ENCODE results near the gene INSYN2B. TPM values are rescaled to one million over a fixed set of nuclear protein-coding genes. Genes with fewer than 3 reads are reported as not detected.

The INSYN2B gene
- total RNA-seq, 2 experiments from 2014 or later: not detected

GRCh38 chr5:169886677-169887076 lies 93.6 kb downstream of the INSYN2B start:
- no peaks in the 10 kb centered on the region for H3K9me3 Mint-ChIP-seq (ENCODE audit: low read depth)
- CTCF ChIA-PET: no interaction called here
- H3K4me3 Mint-ChIP-seq: no peak overlapping the region
- H3K36me3 Mint-ChIP-seq: peaks cover 12% of the 10 kb centered on the region
- no peaks in the 10 kb centered on the region for H3K4me1 Mint-ChIP-seq
- H3K27me3 Mint-ChIP-seq: no peaks in the 10 kb centered on the region
- H3K27ac Mint-ChIP-seq: no peak overlapping the region
- DNase-seq (no peak), ATAC-seq (no peak)

- Mint-ChIP-seq H3K9me3 (ENCODE audit: low read depth) (no peaks in the 10 kb centered on the region), H3K4me3 (no peak overlapping the region), H3K36me3 (peaks cover 12% of the 10 kb centered on the region), H3K27ac (no peak overlapping the region), H3K4me1 (no peaks in the 10 kb centered on the region), H3K27me3 (no peaks in the 10 kb centered on the region)
- CTCF ChIA-PET: no interaction called here
- DNase-seq (no peak), ATAC-seq (no peak)
Observed at GRCh38 chr5:169886033-169886432, 94.3 kb downstream of the INSYN2B start.

GRCh38 chr5:169881702-169882303 lies 98.5 kb downstream of the INSYN2B start:
- H3K27me3 Mint-ChIP-seq: no peaks in the 10 kb centered on the region
- H3K4me3 Mint-ChIP-seq: no peak overlapping the region
- no peaks in the 10 kb centered on the region for H3K9me3 Mint-ChIP-seq (ENCODE audit: low read depth)
- no peaks in the 10 kb centered on the region for H3K4me1 Mint-ChIP-seq
- DNase-seq: no peak
- peaks cover 19% of the 10 kb centered on the region for H3K36me3 Mint-ChIP-seq
- CTCF ChIA-PET: interaction anchor here (1.0 kb wide), 1 partner anchor 90 kb away, joined by 3 read pairs; no protein-coding TSS in a partner anchor
- H3K27ac Mint-ChIP-seq: no peak overlapping the region
- no peak for ATAC-seq

GRCh38 chr5:169880785-169881184 lies 99.5 kb downstream of the INSYN2B start:
- ATAC-seq (no peak), DNase-seq (no peak)
- Mint-ChIP-seq H3K9me3 (ENCODE audit: low read depth) (no peaks in the 10 kb centered on the region), H3K36me3 (peaks cover 19% of the 10 kb centered on the region), H3K27me3 (no peaks in the 10 kb centered on the region), H3K27ac (no peak overlapping the region), H3K4me1 (no peaks in the 10 kb centered on the region), H3K4me3 (no peak overlapping the region)
- CTCF ChIA-PET: no interaction called here

- Mint-ChIP-seq H3K9me3 (ENCODE audit: low read depth) (no peaks in the 10 kb centered on the region), H3K4me1 (no peaks in the 10 kb centered on the region), H3K36me3 (peaks cover 19% of the 10 kb centered on the region), H3K27ac (no peak overlapping the region), H3K4me3 (no peak overlapping the region), H3K27me3 (no peaks in the 10 kb centered on the region)
- DNase-seq (no peak), ATAC-seq (no peak)
- CTCF ChIA-PET: no interaction called here
Observed at GRCh38 chr5:169880012-169880663, 100.2 kb downstream of the INSYN2B start.

- DNase-seq (no peak), ATAC-seq (no peak)
- no peak overlapping the region for H3K27ac Mint-ChIP-seq
- H3K9me3 Mint-ChIP-seq (ENCODE audit: low read depth): no peaks in the 10 kb centered on the region
- no peaks in the 10 kb centered on the region for H3K4me1 Mint-ChIP-seq
- no peak overlapping the region for H3K4me3 Mint-ChIP-seq
- H3K36me3 Mint-ChIP-seq: peaks cover 16% of the 10 kb centered on the region
- no peaks in the 10 kb centered on the region for H3K27me3 Mint-ChIP-seq
- CTCF ChIA-PET: no interaction called here
Observed at GRCh38 chr5:169876386-169876785, 103.9 kb downstream of the INSYN2B start.

GRCh38 chr5:169875731-169876130 lies 104.6 kb downstream of the INSYN2B start:
- no peak for ATAC-seq
- no peaks in the 10 kb centered on the region for H3K9me3 Mint-ChIP-seq (ENCODE audit: low read depth)
- no peak overlapping the region for H3K27ac Mint-ChIP-seq
- no peaks in the 10 kb centered on the region for H3K27me3 Mint-ChIP-seq
- no peak for DNase-seq
- CTCF ChIA-PET: no interaction called here
- H3K36me3 Mint-ChIP-seq: peaks cover 16% of the 10 kb centered on the region
- no peaks in the 10 kb centered on the region for H3K4me1 Mint-ChIP-seq
- no peak overlapping the region for H3K4me3 Mint-ChIP-seq

GRCh38 chr5:169875091-169875728 lies 105.1 kb downstream of the INSYN2B start:
- CTCF ChIA-PET: no interaction called here
- no peaks in the 10 kb centered on the region for H3K27me3 Mint-ChIP-seq
- no peak for ATAC-seq
- H3K4me3 Mint-ChIP-seq: no peak overlapping the region
- H3K27ac Mint-ChIP-seq: no peak overlapping the region
- no peaks in the 10 kb centered on the region for H3K4me1 Mint-ChIP-seq
- H3K9me3 Mint-ChIP-seq (ENCODE audit: low read depth): no peaks in the 10 kb centered on the region
- no peak for DNase-seq
- peaks cover 16% of the 10 kb centered on the region for H3K36me3 Mint-ChIP-seq

GRCh38 chr5:169874621-169875020 lies 105.7 kb downstream of the INSYN2B start:
- no peak for DNase-seq
- ATAC-seq: no peak
- H3K9me3 Mint-ChIP-seq (ENCODE audit: low read depth): no peaks in the 10 kb centered on the region
- no peak overlapping the region for H3K27ac Mint-ChIP-seq
- no peaks in the 10 kb centered on the region for H3K4me1 Mint-ChIP-seq
- peaks cover 18% of the 10 kb centered on the region for H3K36me3 Mint-ChIP-seq
- H3K27me3 Mint-ChIP-seq: no peaks in the 10 kb centered on the region
- H3K4me3 Mint-ChIP-seq: no peak overlapping the region
- CTCF ChIA-PET: no interaction called here

GRCh38 chr5:169873642-169874041 lies 106.7 kb downstream of the INSYN2B start:
- peaks cover 18% of the 10 kb centered on the region for H3K36me3 Mint-ChIP-seq
- no peak overlapping the region for H3K4me3 Mint-ChIP-seq
- H3K27ac Mint-ChIP-seq: no peak overlapping the region
- no peak for ATAC-seq
- H3K27me3 Mint-ChIP-seq: no peaks in the 10 kb centered on the region
- H3K9me3 Mint-ChIP-seq (ENCODE audit: low read depth): no peaks in the 10 kb centered on the region
- DNase-seq: no peak
- no peaks in the 10 kb centered on the region for H3K4me1 Mint-ChIP-seq
- CTCF ChIA-PET: no interaction called here

GRCh38 chr5:169871826-169872490 lies 108.3 kb downstream of the INSYN2B start:
- Mint-ChIP-seq H3K4me1 (no peaks in the 10 kb centered on the region), H3K36me3 (peaks cover 21% of the 10 kb centered on the region)

GRCh38 chr5:169870211-169870610 lies 110.1 kb downstream of the INSYN2B start:
- peaks cover 2% of the 10 kb centered on the region for H3K4me1 Mint-ChIP-seq
- no peak overlapping the region for H3K27ac Mint-ChIP-seq
- DNase-seq (no peak), ATAC-seq (no peak)
- H3K4me3 Mint-ChIP-seq: no peak overlapping the region
- peaks cover 19% of the 10 kb centered on the region for H3K36me3 Mint-ChIP-seq
- H3K27me3 Mint-ChIP-seq: no peaks in the 10 kb centered on the region
- H3K9me3 Mint-ChIP-seq (ENCODE audit: low read depth): no peaks in the 10 kb centered on the region
- CTCF ChIA-PET: no interaction called here

More at GRCh38 chr5:169871826-169872490, 108.3 kb downstream of the INSYN2B start:
- CTCF ChIA-PET: no interaction called here
- DNase-seq: no peak
- Mint-ChIP-seq H3K27ac (no peak overlapping the region), H3K27me3 (no peaks in the 10 kb centered on the region), H3K4me3 (no peak overlapping the region), H3K9me3 (ENCODE audit: low read depth) (no peaks in the 10 kb centered on the region)
- ATAC-seq: no peak

GRCh38 chr5:169869066-169869465 lies 111.2 kb downstream of the INSYN2B start:
- Mint-ChIP-seq H3K27ac (no peak overlapping the region), H3K4me3 (no peak overlapping the region), H3K9me3 (ENCODE audit: low read depth) (no peaks in the 10 kb centered on the region), H3K36me3 (peaks cover 22% of the 10 kb centered on the region), H3K27me3 (no peaks in the 10 kb centered on the region), H3K4me1 (peaks cover 4% of the 10 kb centered on the region)
- CTCF ChIA-PET: no interaction called here
- ATAC-seq (no peak), DNase-seq (no peak)

- Mint-ChIP-seq H3K4me3 (no peak overlapping the region), H3K27ac (no peak overlapping the region), H3K36me3 (peaks cover 21% of the 10 kb centered on the region), H3K9me3 (ENCODE audit: low read depth) (no peaks in the 10 kb centered on the region), H3K4me1 (peaks cover 4% of the 10 kb centered on the region), H3K27me3 (no peaks in the 10 kb centered on the region)
- CTCF ChIA-PET: no interaction called here
- no peak for ATAC-seq
- DNase-seq: no peak
Observed at GRCh38 chr5:169867347-169867746, 112.9 kb downstream of the INSYN2B start.

Data from activated CD8-positive, alpha-beta memory T cell treated with anti-CD3 and anti-CD28 coated beads, Interleukin-2, amount 10 ng/mL, durations not matched to agents 7 days and 5 days (primary cell).